GM18511 (cell line): ENCODE data around the gene TEX13A.
"Not testable (repeated sequence)": the region's sequence is repeated elsewhere in the genome, so short reads cannot be mapped to it uniquely, and the experiment has no call there.

Experiments used
- ATAC-seq: cut with Tn5 transposase; IDR thresholded peaks from one replicate; pipeline ENCODE4 v1.9.1; 2021; ENCODE audit warnings: mild to moderate bottlenecking, moderate library complexity; ENCODE audit not compliant: unreplicated experiment

Gene TEX13A, protein sequence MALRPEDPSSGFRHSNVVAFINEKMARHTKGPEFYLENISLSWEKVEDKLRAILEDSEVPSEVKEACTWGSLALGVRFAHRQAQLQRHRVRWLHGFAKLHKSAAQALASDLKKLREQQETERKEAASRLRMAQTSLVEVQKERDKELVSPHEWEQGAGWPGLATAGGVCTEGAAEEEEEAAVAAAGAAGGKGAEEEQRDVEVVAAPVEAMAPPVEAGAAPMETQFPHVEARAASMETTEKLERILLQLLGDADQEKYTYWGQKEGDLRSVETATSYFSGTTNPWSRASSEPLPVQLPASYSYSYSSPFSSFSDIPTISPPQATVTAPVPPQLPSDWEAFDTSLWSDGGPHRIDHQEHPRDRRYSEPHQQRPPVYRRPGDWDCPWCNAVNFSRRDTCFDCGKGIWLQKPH

DNA sequence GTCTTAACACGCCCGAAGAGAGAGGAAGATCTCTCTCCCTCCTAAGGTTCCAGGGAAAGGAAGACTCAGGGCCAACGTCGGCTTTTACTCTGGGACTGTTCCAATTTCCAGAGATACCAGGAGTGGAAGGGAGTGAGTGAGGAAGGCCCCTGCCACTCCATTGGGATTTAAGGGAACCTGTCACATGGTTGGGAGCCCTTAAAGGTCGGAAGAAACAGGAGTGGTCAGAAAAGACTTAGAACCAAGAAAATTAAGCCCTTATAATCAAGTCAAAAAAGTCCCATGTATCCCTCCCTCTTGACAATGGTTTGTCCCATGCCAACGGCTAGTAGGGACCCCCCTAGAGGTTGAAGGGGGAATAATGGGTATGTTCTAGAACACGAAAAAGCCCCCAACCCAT is at the start of gene TEX13A:
TSS of gene TEX13A (minus strand) at position 59 of the 400 bp plus-strand sequence. CDS start 297 bp downstream, outside the sequence.
- no peak for ATAC-seq

DNA sequence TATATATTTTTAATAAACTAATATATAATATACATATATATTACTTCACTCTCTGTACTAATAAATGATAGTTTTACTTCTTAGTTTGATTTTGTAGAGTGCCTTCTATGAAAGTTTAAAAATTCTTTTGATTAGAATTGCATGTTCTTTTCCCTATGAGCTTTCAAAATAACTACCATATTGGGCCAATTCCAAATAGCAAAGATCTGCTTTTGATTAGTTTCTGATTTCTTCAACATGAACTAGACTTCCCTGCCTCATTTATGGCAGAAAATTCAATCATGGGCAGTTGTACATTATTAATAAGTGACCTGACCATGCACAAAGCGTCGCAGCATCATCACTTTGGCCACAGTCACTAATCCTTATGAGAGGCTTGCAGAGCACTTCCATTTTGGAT is 48.9 kb upstream of the TEX13A start:
- no peak for ATAC-seq

DNA sequence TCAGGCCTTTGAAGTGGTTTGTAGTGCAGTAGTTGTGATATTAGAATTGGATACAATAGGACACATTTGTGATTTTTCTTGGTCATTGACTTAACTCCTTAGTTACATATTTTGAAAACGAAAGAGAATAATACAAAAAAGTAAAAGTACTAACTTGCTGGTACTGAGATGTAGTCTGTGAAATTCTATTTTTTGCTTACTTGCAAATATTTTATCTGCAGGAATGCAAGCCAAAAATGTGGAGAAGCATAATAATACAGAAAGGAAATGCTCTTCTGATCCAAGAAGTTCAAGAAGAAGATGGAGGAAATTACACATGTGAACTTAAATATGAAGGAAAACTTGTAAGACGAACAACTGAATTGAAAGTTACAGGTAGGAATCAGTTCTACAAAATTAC is 46.7 kb upstream of the TEX13A start:
- ATAC-seq, result no peak

DNA sequence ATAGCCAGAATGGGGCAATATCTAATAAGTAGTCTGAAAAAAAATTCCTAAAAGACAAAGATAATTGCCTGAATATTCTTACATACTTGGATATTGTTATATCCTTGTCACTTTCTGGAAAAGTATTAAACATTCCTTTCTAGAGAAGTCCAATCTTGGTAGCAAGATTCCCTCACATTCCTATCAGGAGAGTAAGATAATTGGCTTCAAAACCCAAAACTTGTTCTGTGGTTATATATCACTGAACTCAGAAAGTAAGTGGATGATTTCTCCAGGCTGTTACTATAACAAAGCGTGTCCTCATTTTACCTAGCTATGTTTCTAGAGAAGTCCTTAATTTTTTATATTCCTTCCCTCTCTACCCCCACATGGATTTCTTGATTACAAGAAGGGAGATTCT is 46.0 kb upstream of the TEX13A start:
- ATAC-seq, result no peak

DNA sequence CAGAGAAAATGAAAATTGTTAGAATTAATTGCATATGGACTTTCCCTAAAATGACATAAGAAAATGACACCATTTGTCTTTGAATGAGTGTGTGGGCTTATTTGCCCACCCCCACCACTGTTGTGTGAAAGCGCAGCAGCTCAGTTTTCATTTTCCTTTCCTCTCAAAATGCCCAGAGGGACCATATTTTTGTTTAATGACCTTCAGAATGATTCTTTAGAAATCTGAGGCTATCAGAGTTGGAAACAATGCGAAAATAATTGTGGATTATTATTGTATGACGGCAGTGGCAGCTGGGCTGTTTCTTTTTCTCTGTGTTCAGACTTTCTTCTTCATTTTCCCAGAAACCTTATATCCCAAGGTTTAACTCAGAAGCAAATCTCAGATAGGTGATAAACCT is 44.6 kb upstream of the TEX13A start:
- ATAC-seq, result no peak

DNA sequence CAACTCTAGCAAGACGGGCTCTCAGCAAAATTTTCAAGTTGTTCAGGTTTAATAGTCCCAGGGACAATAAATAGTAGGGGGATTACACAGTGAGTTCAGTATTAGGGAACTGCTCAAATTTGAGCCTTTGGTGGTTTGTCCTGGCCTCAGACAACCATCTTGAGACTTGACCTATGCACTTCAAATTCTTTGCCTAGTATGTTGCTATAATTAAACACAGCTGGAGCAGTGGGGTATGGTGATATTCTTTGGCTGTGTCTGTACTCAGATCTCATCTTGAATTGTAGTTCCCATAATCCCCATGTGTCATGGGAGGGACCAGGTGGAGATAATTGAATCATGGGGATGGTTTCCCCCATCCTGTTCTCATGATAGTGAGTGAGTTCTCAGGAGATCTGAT is 43.3 kb upstream of the TEX13A start:
- no peak for ATAC-seq

DNA sequence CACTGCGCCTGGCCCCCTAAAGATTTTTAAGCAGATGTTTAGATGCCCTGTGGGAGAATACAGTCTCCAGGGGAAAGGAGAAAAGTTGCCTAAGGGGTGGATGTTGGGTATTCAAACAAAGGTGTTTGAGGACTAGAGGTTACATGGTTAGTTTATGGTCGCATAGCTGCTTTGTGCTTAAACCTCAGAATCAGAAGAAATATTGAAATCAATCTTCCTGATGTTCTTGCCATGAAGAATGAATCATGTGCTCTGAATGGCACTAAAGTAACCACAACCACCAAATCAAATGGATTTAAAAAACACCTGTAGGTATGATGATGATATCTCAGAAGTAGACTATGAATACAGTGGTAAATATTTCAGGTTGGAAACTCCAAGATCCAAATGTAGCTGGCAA is 42.7 kb upstream of the TEX13A start:
- ATAC-seq, result no peak

DNA sequence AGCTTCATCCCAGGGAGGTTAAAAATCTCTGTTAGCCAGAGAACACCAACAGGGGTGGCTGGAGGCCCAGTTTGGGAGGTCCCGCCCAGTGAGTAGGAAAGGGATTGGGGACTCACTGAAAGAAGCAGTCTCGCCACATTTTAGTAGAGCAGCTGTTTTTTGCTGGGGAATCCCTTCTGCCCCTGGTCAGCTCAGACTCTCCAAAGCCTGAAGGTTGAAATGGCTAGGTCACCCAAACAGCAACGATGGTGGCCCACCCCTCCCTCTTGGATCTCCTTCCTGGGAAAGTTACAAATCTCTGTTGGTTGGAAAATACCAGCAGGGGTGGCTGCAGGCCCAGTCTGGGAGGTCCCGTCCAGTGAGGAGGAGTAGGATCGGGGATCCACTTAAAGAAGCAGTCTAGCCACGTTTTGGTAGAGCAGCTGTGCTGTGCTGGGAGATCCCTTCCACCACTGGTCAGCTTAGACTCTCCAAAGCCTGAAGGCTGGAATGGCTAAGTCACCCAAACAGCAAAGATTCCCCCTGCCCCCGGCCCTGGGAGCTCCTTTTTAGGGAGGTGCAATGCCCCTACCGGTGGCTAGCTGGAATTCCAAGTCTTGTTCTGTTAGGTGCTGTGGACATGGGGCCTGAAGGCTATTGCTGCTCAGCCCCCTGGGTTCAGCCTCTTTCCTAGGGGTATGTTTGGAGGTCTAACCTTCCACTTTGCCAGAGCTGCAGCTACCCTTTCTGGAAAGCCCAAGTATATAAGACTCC is 40.0 kb upstream of the TEX13A start:
- ATAC-seq, result no peak

DNA sequence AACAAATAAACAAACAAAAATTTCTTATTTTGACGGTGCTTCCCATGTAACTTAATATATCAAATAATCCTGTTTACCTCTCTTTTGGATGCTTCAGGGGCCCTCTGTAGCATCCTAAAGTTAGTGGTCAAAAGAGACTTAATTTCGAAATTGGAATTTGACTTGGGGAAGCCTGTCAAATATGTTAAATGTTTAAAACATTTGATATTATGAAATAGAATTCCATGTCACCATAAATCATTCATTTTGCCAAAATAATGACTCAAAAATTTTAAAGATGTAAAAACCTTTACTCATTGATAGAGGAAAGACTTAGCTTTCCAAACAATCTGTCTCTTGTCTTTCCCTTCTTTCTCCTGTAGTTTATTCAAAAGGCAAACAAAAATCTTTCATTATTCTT is 20.6 kb upstream of the TEX13A start:
- no peak for ATAC-seq

DNA sequence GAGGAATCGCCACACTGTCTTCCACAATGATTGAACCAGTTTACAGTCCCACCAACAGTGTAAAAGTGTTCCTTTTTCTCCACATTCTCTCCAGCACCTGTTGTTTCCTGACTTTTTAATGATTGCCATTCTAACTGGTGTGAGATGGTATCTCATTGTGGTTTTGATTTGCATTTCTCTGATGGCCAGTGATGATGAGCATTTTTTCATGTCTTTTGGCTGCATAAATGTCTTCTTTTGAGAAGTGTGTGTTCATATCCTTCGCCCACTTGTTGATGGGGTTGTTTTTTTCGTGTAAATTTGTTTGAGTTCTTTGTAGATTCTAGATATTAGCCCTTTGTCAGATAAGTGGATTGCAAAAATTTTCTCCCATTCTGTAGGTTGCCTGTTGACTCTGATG is 16.9 kb upstream of the TEX13A start:
- ATAC-seq, result not testable (repeated sequence)

DNA sequence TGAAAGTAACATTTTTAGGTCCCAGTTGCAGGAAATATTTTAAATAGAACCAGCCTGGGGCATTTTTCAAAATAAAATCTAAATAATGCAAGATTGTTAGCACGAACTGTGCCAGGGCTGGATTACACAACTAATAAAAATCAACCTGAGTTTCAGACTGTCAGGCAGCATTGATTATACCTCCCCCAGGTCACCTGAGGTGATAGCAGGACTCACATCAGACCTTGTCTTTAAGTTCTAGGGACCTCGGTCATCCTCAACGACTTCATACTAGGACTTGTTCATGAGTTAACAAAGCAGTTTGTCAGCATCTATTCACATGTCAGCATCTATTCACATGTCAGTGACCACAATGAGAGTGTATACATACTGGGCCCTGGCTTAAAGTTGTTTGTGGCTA is 8.7 kb upstream of the TEX13A start:
- ATAC-seq, result no peak

DNA sequence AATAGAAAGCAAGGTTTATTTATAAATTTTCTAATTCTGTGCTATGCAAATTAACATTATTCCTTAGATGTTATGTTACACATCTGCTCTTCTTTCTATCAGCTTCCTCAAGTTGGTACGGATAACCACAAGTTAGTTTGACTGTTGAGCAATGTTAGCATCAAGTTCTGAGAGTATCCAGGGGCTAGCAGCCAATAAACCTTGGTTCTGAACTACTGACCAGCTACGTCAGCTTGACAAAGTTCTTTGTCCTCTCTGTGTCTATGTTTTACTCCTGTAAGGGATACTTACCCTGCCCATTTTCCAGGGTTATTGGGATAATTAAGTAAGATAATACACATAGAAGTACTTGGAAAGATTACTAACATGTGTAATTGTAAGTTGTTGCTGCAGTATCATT is 8.1 kb upstream of the TEX13A start:
- no peak for ATAC-seq

DNA sequence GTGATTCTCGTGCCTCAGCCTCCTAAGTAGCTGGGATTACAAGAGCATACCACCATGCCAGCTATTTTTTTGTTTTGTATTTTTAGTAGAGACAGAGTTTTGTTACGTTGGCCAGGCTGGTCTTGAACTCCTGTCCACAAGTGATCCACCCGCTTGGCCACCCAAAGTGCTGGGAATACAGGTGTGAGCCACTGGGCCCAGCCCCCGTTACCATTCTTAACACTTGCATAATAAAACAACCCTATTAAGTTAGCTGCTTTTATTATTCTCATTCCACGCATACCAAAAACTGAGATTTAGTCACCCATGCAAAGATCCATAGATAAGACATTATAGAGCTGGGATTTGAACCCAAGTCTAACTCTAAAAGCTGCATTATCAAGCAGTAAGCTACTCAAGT is 6.0 kb upstream of the TEX13A start:
- ATAC-seq, result no peak

DNA sequence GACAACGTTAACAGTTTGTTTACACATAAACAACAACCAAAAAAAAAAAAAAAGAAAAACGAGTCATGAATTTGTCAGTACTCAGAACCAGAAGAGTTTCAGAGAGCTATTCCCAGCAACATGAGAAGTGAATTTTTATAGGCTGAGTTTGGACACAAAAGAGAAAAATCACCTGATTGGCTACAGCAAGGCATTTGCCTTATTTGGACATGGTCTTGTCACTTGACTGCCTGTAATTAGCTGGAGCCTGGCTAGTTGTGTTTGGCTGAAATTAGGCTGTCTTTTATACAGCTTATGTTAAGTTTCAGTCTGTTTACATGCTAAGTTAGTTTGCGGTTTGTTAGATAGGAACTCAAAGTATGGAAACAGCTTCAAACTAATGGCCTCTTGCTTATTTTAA is 880 bp upstream of the TEX13A start:
- ATAC-seq, result no peak

DNA sequence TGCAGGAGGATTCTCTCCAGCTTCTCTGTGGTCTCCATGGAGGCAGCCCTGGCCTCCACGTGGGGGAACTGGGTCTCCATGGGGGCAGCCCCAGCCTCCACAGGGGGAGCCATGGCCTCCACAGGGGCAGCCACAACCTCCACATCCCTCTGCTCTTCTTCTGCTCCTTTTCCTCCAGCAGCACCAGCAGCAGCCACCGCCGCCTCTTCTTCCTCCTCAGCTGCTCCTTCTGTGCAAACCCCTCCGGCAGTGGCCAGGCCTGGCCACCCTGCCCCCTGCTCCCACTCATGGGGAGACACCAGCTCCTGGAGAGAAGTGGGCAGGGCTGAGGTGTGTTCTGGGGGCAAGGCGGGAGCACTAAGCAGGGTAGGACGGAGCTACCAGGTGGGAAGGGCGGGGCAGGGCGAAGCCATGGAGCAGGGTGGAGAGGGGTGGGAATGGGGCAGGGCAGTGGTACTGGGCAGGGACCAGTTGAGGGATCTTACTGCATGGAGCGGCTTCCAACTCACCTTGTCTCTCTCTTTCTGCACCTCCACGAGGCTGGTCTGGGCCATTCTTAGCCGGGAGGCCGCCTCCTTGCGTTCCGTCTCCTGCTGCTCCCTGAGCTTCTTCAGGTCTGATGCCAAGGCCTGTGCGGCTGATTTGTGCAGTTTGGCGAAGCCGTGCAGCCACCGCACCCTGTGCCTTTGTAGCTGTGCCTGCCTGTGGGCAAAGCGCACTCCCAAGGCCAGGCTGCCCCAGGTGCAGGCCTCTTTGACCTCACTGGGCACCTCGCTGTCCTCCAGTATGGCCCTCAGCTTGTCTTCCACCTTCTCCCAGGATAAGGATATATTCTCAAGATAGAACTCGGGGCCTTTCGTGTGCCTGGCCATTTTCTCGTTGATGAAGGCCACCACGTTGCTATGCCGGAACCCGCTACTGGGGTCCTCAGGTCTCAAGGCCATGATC is 766 bp downstream of the TEX13A start:
- no peak for ATAC-seq

DNA sequence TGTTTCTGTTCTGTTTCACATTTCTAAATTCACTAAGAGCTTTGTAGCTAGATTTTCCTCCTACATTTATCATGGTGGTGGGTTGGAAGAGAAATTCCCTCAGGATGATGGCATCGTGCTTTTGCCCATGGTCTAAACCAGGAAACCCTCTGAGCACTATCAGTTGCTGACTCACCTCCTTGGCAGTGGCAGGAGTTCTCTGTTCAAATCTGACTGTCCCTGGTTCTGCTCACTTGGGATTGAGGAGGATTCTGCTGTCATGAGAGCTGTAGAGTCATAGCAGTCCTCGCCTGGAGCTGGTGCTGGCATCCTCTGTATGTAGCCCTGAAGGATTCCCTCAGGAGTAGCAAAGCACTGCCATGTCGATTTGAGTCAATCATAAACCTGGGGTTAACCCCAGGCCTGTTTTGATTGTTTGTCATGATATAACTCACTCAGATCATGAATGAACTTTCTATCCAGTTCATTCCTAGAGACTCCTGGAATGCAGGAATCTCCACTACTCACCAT is 9.4 kb downstream of the TEX13A start:
- ATAC-seq, result no peak

DNA sequence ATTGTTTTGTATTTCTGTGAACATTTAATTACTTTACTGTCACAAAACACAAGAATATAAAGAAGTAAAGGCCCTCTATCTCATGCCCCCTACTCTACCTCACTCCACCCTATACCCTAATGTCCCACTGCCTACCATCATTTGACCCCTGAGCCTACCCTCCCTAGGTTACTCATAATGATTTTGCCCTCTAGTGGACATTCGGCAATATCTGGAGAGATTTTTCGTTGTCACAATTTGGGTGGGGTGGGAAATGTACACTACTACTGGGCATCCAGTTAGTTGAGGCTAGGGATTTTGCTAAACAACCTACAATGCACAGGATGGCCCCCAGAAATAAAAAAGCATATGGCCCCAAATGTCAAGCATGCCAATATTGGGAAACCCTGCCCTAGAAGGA is 10.2 kb downstream of the TEX13A start:
- no peak for ATAC-seq

DNA sequence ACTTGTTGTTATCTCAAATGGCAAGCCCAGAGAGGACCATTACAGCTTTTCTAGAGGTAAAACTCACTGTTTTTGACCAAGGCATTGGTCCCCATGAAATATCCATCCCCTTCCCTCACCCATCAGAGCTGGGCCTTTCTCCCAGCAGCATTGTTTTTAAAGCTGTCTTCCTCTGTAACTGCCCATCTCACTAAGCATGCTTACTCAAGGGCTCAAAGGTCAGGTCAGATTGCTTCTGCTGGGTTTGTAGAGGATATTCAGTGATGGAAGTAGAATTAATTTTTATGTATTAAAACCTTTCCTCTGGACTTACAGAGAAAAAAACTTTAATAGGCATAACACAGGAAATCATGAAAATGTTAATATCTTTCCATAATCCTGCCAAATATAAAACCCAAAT is 11.1 kb downstream of the TEX13A start:
- no peak for ATAC-seq

DNA sequence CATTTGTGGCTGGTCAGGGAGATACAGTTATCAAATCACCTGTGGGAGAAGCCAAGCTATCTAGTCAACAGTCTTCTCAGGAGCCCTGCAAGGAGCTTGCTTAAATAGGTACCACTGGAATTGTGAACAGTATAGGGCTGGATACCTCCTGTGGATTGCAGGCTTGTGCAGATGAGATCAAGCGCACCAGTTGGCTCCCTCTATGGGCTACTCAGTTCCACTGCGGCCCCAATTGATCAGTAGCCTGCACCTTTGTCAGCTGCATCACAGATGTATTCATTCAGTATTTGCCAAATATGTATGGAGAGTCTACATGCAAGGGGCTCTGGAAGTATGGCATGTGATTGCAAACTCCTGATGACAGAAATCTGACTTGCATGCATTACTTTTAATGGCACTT is 28.6 kb downstream of the TEX13A start:
- peak; percentile 55 for ATAC-seq

DNA sequence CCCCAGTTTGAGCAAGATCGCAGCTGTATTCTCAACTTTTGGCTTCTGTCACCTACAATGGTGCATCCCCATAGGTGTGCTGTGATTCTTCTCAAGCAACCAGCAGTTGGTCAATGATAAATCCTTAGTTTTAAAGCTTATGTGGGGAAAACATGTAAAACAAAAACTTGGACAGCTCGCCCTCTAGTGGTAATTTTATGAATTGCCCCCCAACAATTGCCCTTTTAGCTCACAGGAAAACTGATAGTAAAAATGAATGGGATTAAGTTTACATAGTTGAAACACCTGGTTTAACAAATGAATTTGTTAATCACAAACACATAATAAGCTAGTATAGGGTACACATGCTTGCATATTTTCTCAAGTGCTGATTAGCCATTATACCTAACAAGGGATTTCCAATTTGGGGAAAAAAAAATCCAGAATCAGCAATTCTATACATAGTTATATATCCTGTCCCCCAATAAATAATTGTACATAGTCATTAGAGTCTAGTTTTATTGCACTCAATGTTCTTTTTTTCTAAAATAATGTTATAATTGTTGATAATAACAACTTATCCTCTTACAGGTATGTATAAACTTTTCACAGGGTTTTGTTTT is 30.1 kb downstream of the TEX13A start:
- ATAC-seq, result peak; percentile 69

DNA sequence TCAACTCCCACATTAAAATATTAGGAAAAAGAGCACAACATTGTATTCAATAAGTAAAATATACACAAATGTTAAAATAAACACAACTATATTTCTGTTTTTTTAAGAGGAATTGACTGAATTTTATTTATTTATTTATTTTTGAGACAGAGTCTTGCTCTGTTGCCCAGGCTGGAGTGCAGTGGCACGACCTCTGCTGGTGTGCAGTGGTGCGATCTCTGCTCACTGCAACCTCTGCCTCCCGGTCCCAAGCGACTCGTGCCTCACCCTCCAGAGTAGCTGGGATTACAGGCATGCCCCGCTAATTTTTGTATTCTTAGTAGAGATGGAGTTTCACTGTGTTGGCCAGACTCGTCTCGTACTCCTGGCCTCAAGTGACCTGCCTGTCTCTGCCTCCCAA is 31.4 kb downstream of the TEX13A start:
- no peak for ATAC-seq
